DND-41 (cell line): ENCODE results near the gene PPIL6.

ENCODE experiments used
- CTCF ChIP-seq: IDR thresholded peaks from 2 replicates; pipeline ENCODE4 v1.5.1; 2012; ENCODE audit warnings: borderline replicate concordance, low read length, moderate library complexity, mild to moderate bottlenecking; ENCODE audit not compliant: poor library complexity, severe bottlenecking; ENCODE audit errors: extremely low read depth
- EZH2 ChIP-seq: IDR thresholded peaks from 3 replicates; pipeline ENCODE4 v1.6.1; 2012; ENCODE audit warnings: borderline replicate concordance, low read depth, mild to moderate bottlenecking, moderate library complexity, low read length, inconsistent platforms; ENCODE audit not compliant: severe bottlenecking

- TF ChIP-seq CTCF, result no peak
- no peak for TF ChIP-seq EZH2
Measured at GRCh38 chr6:109344226-109344625, 96.2 kb downstream of the PPIL6 start.
